ENCODE data around the gene ATL1.

DNA sequence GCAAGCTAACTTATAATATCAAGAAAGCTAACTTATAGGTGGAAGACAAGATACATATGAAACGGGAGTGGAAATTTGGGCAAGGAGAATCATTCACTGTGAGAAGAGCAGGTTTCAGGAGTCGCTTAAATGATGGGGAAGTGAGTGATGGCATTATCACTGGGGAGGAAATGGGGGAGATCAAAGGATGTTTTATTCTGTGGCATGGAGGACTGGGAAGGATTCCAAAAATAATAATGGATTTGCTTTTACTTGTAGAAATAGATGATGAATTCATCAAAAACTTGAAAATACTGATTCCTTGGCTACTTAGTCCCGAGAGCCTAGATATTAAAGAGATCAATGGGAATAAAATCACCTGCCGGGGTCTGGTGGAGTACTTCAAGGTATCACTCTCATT is 60.4 kb downstream of the ATL1 start:
- TF ChIP-seq HDGF (IDR thresholded peaks at IDR 0.05; ENCODE audit: borderline replicate concordance) = no peak
- TF ChIP-seq TARDBP (IDR thresholded peaks at IDR 0.05) = no peak
- TF ChIP-seq L3MBTL2 (conservative IDR thresholded peaks at IDR 0.05) = no peak
- no peak for TF ChIP-seq SP1 (IDR thresholded peaks at IDR 0.05)
- no peak for TF ChIP-seq NFRKB (IDR thresholded peaks at IDR 0.05)
- no peak for TF ChIP-seq LEF1 (IDR thresholded peaks at IDR 0.05; ENCODE audit: borderline replicate concordance)
- no peak for TF ChIP-seq FOXM1 (IDR thresholded peaks at IDR 0.05; ENCODE audit: borderline replicate concordance)
- no peak for TF ChIP-seq ARNT (IDR thresholded peaks at IDR 0.05)
- TF ChIP-seq FOXK2 (IDR thresholded peaks at IDR 0.05) = no peak
- TF ChIP-seq ZNF384 (IDR thresholded peaks at IDR 0.05) = no peak
- TF ChIP-seq ELF4 (IDR thresholded peaks at IDR 0.05) = no peak
- TF ChIP-seq FOXA1 (IDR thresholded peaks at IDR 0.05) = no peak
- TF ChIP-seq SUZ12 (IDR thresholded peaks at IDR 0.05) = no peak

Data from HEK293T (cell line).